Natural killer cell (primary cell): ENCODE results near the gene BORCS8. TPM values are rescaled to one million over a fixed set of nuclear protein-coding genes. Genes with fewer than 3 reads are reported as not detected.
A peak's percentile ranks its signal among the peaks of the same experiment; 100 is the strongest.

Experiments
- ATAC-seq, 3 donors: fragments of 150-1000 bp in 2 of 3; fragments of 200-7000 bp in 1 of 3; cut with Tn5 transposase; 1 replicate in 1 of 3; 2 replicates in 2 of 3; pipeline ENCODE4 v1.10.0; 2021; ENCODE audit warnings: mild to moderate bottlenecking in 2 of 3, moderate library complexity in 2 of 3
- DNase-seq, 2 donors: peaks; one replicate each; pipeline versions ENCODE4 v3.0.0 to v3.0.0-alpha.2; 2013 to 2021; ENCODE audit warnings: mixed read lengths in 1 of 2
- H3K27ac ChIP-seq: one replicate; pipeline ENCODE4 v1.5.1; 2013; ENCODE audit warnings: mild to moderate bottlenecking, low read length
- H3K27me3 ChIP-seq: one replicate; pipeline ENCODE4 v1.6.1; 2013; ENCODE audit warnings: low read length; ENCODE audit not compliant: control insufficient read depth, insufficient read depth
- H3K36me3 ChIP-seq: one replicate; pipeline ENCODE4 v1.6.1; 2013; ENCODE audit warnings: low read length; ENCODE audit not compliant: control insufficient read depth, insufficient read depth
- H3K4me1 ChIP-seq: one replicate; pipeline ENCODE4 v1.6.1; 2013; ENCODE audit warnings: low read length; ENCODE audit not compliant: control insufficient read depth, insufficient read depth
- H3K4me3 ChIP-seq: one replicate; pipeline ENCODE4 v1.5.1; 2013; ENCODE audit warnings: low read length
- H3K9me3 ChIP-seq: one replicate; pipeline ENCODE4 v1.6.1; 2013; ENCODE audit warnings: low read length; ENCODE audit not compliant: control insufficient read depth, insufficient read depth
- H3K27ac Mint-ChIP-seq, 2 donors: one replicate each; pipeline ENCODE4 v1.8.0; 2022; ENCODE audit warnings: mild to moderate bottlenecking in 2 of 2, mixed read lengths in 2 of 2, moderate library complexity in 1 of 2
- H3K27me3 Mint-ChIP-seq, 2 donors: one replicate each; pipeline ENCODE4 v1.8.0; 2022; ENCODE audit warnings: low read depth in 2 of 2, mixed read lengths in 2 of 2
- H3K36me3 Mint-ChIP-seq: one replicate; pipeline ENCODE4 v1.8.0; 2022; ENCODE audit warnings: mixed read lengths
- H3K4me1 Mint-ChIP-seq, 2 donors: one replicate each; pipeline ENCODE4 v1.8.0; 2022; ENCODE audit warnings: mixed read lengths in 2 of 2
- H3K4me3 Mint-ChIP-seq: one replicate; pipeline ENCODE4 v1.8.0; 2022; ENCODE audit warnings: mild to moderate bottlenecking, moderate library complexity, mixed read lengths
- H3K9me3 Mint-ChIP-seq, 2 donors: one replicate each; pipeline ENCODE4 v1.8.0; 2022; ENCODE audit warnings: mixed read lengths in 2 of 2
- CTCF ChIP-seq: fragments of 200-600 bp; IDR thresholded peaks from one replicate; pipeline ENCODE4 v1.8.0; 2022; ENCODE audit warnings: antibody characterized with exemption
- WGBS: methylation state at CpG from one replicate; pipeline ENCODE4 v1.1.7; 2013; ENCODE audit warnings: missing lambda C conversion rate; ENCODE audit not compliant: insufficient coverage; 5-methylcytosine and 5-hydroxymethylcytosine counted together
- intact Hi-C: fragments of 100-400 bp; cut with micrococcal nuclease; formaldehyde crosslinking; loops from one replicate; pipeline ENCODE4 v1.14.2; 2022
- total RNA-seq, 4 donors: library from RNA; stranded (reverse); fragments of 120-200 nt in 1 of 4; gene quantifications; one replicate each; pipeline versions ENCODE4 v1.2.3 to v1.2.4, GENCODE V29; 2013 to 2022

The BORCS8 gene
- total RNA-seq, 3 donors from 2014 or later (not counting 1 experiment from before 2014, with no cell fraction given), result 28.2 to 42.4 (median 33.2) TPM

DNA sequence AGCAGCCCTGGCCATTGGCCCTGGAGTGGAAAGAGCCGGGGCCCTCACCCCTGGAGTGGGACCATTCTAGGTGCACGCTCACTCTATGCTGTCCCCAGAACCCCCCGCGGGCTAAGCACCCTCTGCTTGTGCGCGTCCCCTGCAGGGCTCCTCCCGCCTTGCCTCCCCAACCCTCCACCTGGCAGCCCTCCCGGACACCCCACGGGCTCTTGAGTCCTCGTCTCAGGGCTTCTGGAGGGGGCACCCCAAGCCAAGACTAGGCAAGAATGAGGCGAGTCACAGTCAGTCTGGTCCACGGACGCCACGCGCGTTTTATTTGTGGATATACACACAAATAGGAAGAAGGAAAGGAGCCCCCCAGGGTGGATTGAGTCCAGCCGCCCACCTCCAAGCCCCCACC is 46.7 kb downstream of the BORCS8 start:
- peak overlapping the region in 1 of 2 donors; percentile 24 for H3K27ac Mint-ChIP-seq
- WGBS, result 94% methylated on average over 17 of the region's 17 CpGs
- Histone ChIP-seq H3K9me3 (no peaks in the 10 kb centered on the region), H3K4me3 (no peak overlapping the region), H3K27ac (no peak overlapping the region), H3K4me1 (peaks cover 8% of the 10 kb centered on the region), H3K27me3 (no peaks in the 10 kb centered on the region), H3K36me3 (peaks cover 2% of the 10 kb centered on the region)
- H3K27me3 Mint-ChIP-seq, result no peaks in the 10 kb centered on the region
- no peak for DNase-seq
- intact Hi-C loops, result no loop called here
- no peak for TF ChIP-seq CTCF
- ATAC-seq, result no peak
- H3K36me3 Mint-ChIP-seq, result no peaks in the 10 kb centered on the region
- peaks cover 0 to 5% of the 10 kb centered on the region in 2 donors for H3K4me1 Mint-ChIP-seq
- no peaks in the 10 kb centered on the region for H3K9me3 Mint-ChIP-seq
- H3K4me3 Mint-ChIP-seq, result no peak overlapping the region

DNA sequence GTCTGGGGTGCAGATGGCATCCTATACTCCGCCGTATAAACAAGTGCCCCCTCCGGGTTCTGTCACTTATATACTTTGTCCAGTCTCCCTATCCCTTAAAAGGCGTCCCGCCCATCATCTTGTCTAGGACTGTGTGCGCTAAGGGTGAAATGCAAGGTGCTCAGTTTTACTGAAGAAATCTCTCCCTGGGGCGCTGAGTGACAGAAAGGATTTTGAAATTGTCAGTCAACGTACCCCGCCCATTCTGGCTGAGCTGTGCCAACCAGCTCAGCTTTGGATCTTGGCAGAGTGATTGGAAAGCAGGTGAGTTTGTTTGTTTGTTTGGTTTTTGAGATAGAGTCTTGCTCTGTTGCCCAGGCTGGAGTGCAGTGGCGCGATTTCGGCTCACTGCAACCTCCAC is 49.6 kb downstream of the BORCS8 start:
- no peak for TF ChIP-seq CTCF
- Histone ChIP-seq H3K4me3 (no peak overlapping the region), H3K4me1 (peaks cover 26% of the 10 kb centered on the region), H3K27ac (no peak overlapping the region), H3K27me3 (no peaks in the 10 kb centered on the region), H3K36me3 (no peaks in the 10 kb centered on the region), H3K9me3 (no peaks in the 10 kb centered on the region)
- H3K9me3 Mint-ChIP-seq, result no peaks in the 10 kb centered on the region
- no peaks in the 10 kb centered on the region for H3K36me3 Mint-ChIP-seq
- no peak for ATAC-seq
- no peak overlapping the region for H3K27ac Mint-ChIP-seq
- DNase-seq, result no peak
- no peaks in the 10 kb centered on the region for H3K27me3 Mint-ChIP-seq
- 97% methylated on average over 12 of the region's 12 CpGs for WGBS
- H3K4me1 Mint-ChIP-seq, result peaks cover 17 to 21% of the 10 kb centered on the region in 2 donors
- intact Hi-C loops, result no loop called here
- no peak overlapping the region for H3K4me3 Mint-ChIP-seq

DNA sequence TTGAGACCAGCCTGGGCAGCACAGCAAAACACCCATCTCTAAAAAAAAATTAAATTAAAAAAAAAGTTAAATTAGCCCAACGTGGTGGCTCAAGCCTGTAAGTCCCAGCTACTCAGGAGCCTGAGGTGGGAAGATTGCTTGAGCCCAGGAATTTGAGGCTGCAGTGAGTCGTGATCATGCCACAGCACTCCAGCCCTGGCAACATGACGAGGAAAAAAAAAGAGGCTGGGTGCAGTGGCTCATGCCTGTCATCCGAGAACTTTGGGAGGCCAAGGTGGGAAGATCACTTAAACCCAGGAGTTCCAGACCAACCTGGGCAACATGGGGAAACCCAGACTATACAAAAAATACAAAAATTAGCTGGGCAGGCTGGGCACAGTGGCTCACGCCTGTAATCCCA is 51.5 kb downstream of the BORCS8 start:
- Mint-ChIP-seq H3K27me3 (no peaks in the 10 kb centered on the region), H3K4me1 (peaks cover 17 to 23% of the 10 kb centered on the region in 2 donors), H3K9me3 (no peaks in the 10 kb centered on the region), H3K36me3 (no peaks in the 10 kb centered on the region), H3K27ac (no peak overlapping the region), H3K4me3 (no peak overlapping the region)
- Histone ChIP-seq H3K27me3 (no peaks in the 10 kb centered on the region), H3K9me3 (no peaks in the 10 kb centered on the region), H3K36me3 (no peaks in the 10 kb centered on the region), H3K4me1 (peaks cover 19% of the 10 kb centered on the region), H3K27ac (no peak overlapping the region), H3K4me3 (no peak overlapping the region)
- intact Hi-C loops, result no loop called here
- no peak for TF ChIP-seq CTCF
- DNase-seq (no peak), ATAC-seq (no peak)
- WGBS, result 79% methylated on average over 5 of the region's 5 CpGs

DNA sequence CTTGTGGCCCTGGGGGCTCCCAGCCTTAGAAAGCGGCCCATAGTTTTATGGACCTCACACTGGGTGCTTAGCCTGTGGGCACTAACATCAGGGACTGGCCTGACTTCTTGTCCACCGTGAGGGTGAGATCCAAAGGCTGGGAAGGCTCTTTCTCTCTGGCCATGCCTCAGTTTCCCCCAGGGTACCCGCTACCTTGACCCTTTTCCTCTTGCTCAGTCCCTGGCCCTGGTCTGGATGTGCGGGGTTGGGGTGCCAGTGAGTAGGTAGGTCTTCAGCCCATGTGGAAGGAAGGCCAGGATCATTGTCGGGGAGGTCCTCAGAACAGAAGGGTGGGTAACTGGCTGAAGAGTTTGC is 52.1 kb downstream of the BORCS8 start:
- H3K9me3 ChIP-seq, result no peaks in the 10 kb centered on the region
- WGBS, result 46% methylated on average over 5 of the region's 5 CpGs
- H3K27ac ChIP-seq, result no peak overlapping the region
- H3K27me3 ChIP-seq, result no peaks in the 10 kb centered on the region
- no peak for ATAC-seq
- Mint-ChIP-seq H3K36me3 (no peaks in the 10 kb centered on the region), H3K27me3 (no peaks in the 10 kb centered on the region), H3K4me1 (peaks cover 17 to 29% of the 10 kb centered on the region in 2 donors), H3K27ac (no peak overlapping the region), H3K4me3 (no peak overlapping the region), H3K9me3 (no peaks in the 10 kb centered on the region)
- intact Hi-C loops, result loop anchor here (1.0 to 2.0 kb wide), 2 partner anchors 77 to 87 kb away; partner anchors contain the start of gene SLC25A42
- TF ChIP-seq CTCF, result peak; percentile 34
- no peak for DNase-seq
- peaks cover 22% of the 10 kb centered on the region for H3K4me1 ChIP-seq
- no peak overlapping the region for H3K4me3 ChIP-seq
- H3K36me3 ChIP-seq, result no peaks in the 10 kb centered on the region
